NCI-H69 (cell line): ENCODE data around the gene ADGRD2.
A peak's percentile ranks its signal among the peaks of the same experiment; 100 is the strongest.

Experiments
- DNase-seq: peaks from one replicate; lab custom pipeline; 2025; lab: John Stamatoyannopoulos, UW

Gene ADGRD2

DNA sequence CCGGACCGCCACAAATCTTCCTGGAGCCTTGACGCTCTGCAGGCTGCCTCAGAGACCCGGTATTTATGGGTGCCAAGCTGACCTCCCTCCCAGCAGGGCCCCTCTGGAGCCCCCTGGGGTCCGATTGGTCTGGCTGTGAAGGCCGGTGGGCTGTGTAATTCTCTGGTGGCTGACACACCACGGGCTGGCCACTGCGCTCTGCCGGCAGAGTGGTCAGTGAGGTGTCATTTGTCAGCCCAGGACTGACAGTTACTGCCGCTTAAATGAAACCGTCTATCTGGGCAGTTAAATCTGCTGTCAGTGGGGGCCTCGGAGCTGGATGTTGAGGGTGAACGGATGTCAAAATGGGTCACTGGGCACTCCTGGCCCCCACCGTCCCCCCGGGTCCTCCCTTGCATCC lies 46.2 kb downstream of the ADGRD2 start:
- no peak for DNase-seq

GRCh38 chr9:124497441-124497840 lies 47.2 kb downstream of the ADGRD2 start:
- DNase-seq, result no peak

GRCh38 chr9:124498040-124498439 lies 47.8 kb downstream of the ADGRD2 start:
- DNase-seq, result no peak

GRCh38 chr9:124498499-124499146 lies 48.4 kb downstream of the ADGRD2 start:
- DNase-seq, result no peak

GRCh38 chr9:124499216-124499615 lies 49.0 kb downstream of the ADGRD2 start:
- DNase-seq, result no peak

- DNase-seq, result no peak
Measured at GRCh38 chr9:124500028-124500795, 50.0 kb downstream of the ADGRD2 start.

DNA sequence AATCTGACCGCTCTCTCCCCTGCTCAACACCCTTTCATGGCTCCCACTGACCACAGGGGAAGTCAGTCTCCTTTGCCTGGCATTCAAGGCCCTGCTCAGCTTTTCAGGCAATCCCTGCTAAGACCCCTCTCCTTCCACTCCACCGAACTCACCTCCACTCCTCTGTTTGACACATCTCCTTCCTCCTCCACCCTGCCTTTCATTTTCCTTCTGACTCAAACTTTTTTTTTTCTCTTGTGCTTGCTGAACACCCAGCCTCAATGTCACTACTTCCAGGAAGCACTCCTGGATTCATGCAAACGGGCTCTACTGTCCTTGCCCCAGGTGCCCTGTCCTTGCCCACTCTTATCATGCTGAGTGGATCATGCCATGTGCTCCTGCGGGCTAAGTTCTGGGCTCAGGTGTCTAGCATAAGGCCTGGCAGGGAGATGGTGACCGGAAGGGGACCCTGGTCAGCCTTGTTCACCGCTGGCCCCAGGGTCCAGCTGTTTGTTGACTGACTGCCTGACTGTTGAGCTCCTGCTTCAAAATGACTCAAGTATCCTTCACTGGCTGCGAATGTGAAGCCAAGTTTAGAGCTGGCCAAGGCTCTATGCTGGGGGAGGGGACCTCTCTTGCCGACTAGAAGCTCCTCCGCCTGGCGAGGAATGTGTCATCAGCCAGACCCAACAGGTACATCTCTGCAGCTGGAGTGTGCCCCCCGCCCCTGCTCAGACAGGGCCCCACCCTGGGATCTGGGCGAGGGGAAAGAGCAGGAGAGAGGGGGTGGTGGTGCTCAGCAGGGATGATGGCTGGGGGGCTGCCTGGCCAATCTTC lies 50.8 kb downstream of the ADGRD2 start:
- DNase-seq, result no peak

GRCh38 chr9:124501771-124502320 lies 51.6 kb downstream of the ADGRD2 start:
- DNase-seq, result no peak

GRCh38 chr9:124502711-124503702 lies 52.8 kb downstream of the ADGRD2 start:
- no peak for DNase-seq

GRCh38 chr9:124503713-124504529 lies 53.7 kb downstream of the ADGRD2 start:
- DNase-seq, result peak; percentile 60

DNA sequence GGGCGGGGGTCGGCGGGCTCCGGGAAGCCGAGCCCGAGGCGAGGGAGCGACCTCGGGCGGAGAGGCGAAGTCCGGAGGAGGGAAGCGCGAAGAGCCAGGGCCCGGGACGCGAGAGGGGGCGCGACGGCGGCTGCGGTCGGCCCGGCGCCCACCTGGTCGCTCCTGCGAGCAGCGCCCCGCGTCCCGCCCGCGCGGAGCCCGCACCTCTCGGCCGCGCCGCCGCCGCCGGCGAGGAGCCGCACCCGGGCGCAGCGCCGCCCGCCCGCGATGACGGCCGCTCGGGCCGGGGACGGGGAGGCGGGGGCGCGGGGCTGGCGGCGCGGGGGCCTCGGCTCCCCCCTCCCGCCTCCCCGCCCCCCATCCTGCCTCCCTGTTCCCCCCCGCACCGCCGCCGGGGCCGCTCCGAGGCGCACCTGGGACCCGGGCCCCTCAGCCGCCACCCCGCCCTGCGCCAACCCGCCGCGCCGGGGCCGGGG lies 54.3 kb downstream of the ADGRD2 start:
- no peak for DNase-seq

- no peak for DNase-seq
Measured at GRCh38 chr9:124505006-124505900, 55.0 kb downstream of the ADGRD2 start.

DNA sequence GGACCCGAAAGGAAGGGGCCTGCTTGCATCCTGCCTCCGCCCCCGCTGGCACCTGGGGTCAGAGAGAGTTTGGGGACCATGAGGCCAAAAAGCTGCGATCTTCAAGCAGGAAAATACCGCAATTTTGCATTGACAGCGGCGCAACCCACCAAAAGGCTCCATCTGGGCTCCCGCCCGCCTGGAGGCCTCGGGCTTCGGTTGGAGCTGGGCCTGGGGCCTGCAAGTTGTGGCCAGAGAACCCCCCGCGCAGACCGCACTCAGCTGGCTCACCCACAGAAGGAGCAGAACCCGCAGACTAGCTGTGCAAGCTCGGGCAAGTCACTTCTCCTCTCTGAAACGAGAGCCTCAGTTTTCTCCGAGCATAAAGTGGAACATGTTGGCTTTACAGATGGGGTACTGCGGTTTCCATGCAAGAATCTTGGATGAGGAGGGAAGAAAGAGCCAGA lies 55.7 kb downstream of the ADGRD2 start:
- no peak for DNase-seq

- no peak for DNase-seq
Measured at GRCh38 chr9:124506433-124506832, 56.2 kb downstream of the ADGRD2 start.

- DNase-seq, result no peak
Measured at GRCh38 chr9:124506931-124507879, 57.0 kb downstream of the ADGRD2 start, which contains the start of gene NR5A1. Gene NR5A1, minus strand, starts transcription at chr9:124507399. Its CDS starts 4,004 bp downstream, at chr9:124503395.

GRCh38 chr9:124507880-124508423 lies 57.7 kb downstream of the ADGRD2 start:
- DNase-seq, result no peak

GRCh38 chr9:124510650-124511425 lies 60.6 kb downstream of the ADGRD2 start:
- no peak for DNase-seq
